DOHH2 (cell line): ENCODE measurements around the gene ALDH1A1.

ENCODE experiments used
- H3F3A ChIP-seq: fragments of 200-600 bp; sonication (generic), shearing (Covaris generic); 2 replicates; pipeline ENCODE4 v1.6.0; 2016; ENCODE audit warnings: antibody characterized with exemption, mild to moderate bottlenecking; ENCODE audit not compliant: control insufficient read depth, insufficient read depth
- H3K27ac ChIP-seq: fragments of 200-600 bp; sonication (generic); 2 replicates; pipeline ENCODE4 v1.5.1; 2014; ENCODE audit warnings: low read depth, mild to moderate bottlenecking, low read length, moderate library complexity
- H3K27me3 ChIP-seq: fragments of 200-600 bp; sonication (generic); 2 replicates; pipeline ENCODE4 v1.6.1; 2014; ENCODE audit warnings: mild to moderate bottlenecking, low read length, mixed read lengths; ENCODE audit not compliant: control insufficient read depth
- H3K36me3 ChIP-seq: fragments of 200-600 bp; sonication (generic); 2 replicates; pipeline ENCODE4 v1.6.1; 2014; ENCODE audit warnings: mild to moderate bottlenecking, low read length, moderate library complexity, mixed read lengths; ENCODE audit not compliant: control insufficient read depth
- H3K4me1 ChIP-seq: fragments of 200-600 bp; sonication (generic); 2 replicates; pipeline ENCODE4 v1.6.1; 2014; ENCODE audit warnings: mild to moderate bottlenecking, low read length, mixed read lengths; ENCODE audit not compliant: control insufficient read depth
- H3K4me2 ChIP-seq: fragments of 200-600 bp; sonication (generic); 2 replicates; pipeline ENCODE4 v1.6.0; 2014; ENCODE audit warnings: mild to moderate bottlenecking, low read length, moderate library complexity
- H3K4me3 ChIP-seq: fragments of 200-600 bp; sonication (generic); 2 replicates; pipeline ENCODE4 v1.5.1; 2014; ENCODE audit warnings: mild to moderate bottlenecking, low read length, mixed read lengths
- H3K79me2 ChIP-seq: fragments of 200-600 bp; sonication (generic); 2 replicates; pipeline ENCODE4 v1.6.1; 2014; ENCODE audit warnings: mild to moderate bottlenecking, low read length, mixed read lengths; ENCODE audit not compliant: control insufficient read depth
- H3K9me2 ChIP-seq: fragments of 200-600 bp; sonication (generic); replicated peaks from 2 replicates; pipeline ENCODE4 v1.6.1; 2014; ENCODE audit warnings: mild to moderate bottlenecking, low read length, mixed read lengths; ENCODE audit not compliant: control insufficient read depth
- H3K9me3 ChIP-seq: fragments of 200-600 bp; sonication (generic); 2 replicates; pipeline ENCODE4 v1.6.1; 2014; ENCODE audit warnings: antibody characterized with exemption, low read length, mixed read lengths; ENCODE audit not compliant: control insufficient read depth, insufficient read depth
- H4K20me1 ChIP-seq: fragments of 200-600 bp; sonication (generic); 2 replicates; pipeline ENCODE4 v1.6.0; 2014; ENCODE audit warnings: low read depth, mild to moderate bottlenecking, antibody characterized with exemption, low read length, moderate library complexity; ENCODE audit not compliant: control insufficient read depth, insufficient read depth
- EZH2phosphoT487 ChIP-seq: fragments of 200-600 bp; sonication (generic); IDR thresholded peaks from 2 replicates; pipeline ENCODE4 v1.6.1; 2017; ENCODE audit warnings: borderline replicate concordance, mild to moderate bottlenecking, antibody characterized with exemption, low read length, moderate library complexity, mixed read lengths
- TF ChIP-seq, protein P1 (sequence below): fragments of 200-600 bp; sonication (generic); IDR thresholded peaks from one replicate; pipeline ENCODE4 v1.5.1; 2014; ENCODE audit warnings: antibody characterized with exemption, mild to moderate bottlenecking, low read depth, low read length; ENCODE audit not compliant: poor library complexity, severe bottlenecking

The ALDH1A1 gene

DNA sequence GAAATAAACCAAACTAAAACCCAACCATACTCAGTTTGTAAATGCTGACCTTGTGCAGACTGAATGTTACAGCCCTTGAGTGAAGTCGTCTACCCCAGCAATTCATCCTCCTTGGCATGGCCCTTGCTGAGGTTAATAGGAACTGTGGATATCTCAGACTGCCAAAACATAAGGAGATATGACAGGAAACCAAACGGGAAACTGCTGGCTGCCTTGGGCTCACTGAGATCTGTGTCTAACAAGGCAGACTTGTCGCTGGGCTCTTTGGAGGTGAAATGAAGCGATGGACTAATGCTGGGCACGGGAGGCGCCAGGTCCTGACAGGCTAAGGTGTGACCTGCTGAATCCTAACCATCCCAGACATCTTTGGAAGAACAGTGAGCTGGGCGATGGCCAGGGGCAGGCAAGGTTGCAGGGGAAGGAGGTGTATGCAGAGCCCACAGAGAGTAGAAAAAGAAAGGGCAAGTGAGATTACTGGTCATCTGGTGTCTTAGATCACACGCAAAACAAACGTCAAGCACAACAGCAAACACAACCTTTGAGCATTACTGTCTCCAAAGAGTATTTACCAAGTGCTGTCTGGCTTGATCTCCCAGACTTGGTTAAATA lies 44.6 kb upstream of the ALDH1A1 start:
- no peak overlapping the region for H3K4me2 ChIP-seq
- no peak overlapping the region for H3K4me3 ChIP-seq
- H3K36me3 ChIP-seq: no peaks in the 10 kb centered on the region
- H3K27me3 ChIP-seq: no peaks in the 10 kb centered on the region; the same call in 1 of the 2 replicates
- no peak for TF ChIP-seq EZH2phosphoT487
- TF ChIP-seq, protein P1, sequence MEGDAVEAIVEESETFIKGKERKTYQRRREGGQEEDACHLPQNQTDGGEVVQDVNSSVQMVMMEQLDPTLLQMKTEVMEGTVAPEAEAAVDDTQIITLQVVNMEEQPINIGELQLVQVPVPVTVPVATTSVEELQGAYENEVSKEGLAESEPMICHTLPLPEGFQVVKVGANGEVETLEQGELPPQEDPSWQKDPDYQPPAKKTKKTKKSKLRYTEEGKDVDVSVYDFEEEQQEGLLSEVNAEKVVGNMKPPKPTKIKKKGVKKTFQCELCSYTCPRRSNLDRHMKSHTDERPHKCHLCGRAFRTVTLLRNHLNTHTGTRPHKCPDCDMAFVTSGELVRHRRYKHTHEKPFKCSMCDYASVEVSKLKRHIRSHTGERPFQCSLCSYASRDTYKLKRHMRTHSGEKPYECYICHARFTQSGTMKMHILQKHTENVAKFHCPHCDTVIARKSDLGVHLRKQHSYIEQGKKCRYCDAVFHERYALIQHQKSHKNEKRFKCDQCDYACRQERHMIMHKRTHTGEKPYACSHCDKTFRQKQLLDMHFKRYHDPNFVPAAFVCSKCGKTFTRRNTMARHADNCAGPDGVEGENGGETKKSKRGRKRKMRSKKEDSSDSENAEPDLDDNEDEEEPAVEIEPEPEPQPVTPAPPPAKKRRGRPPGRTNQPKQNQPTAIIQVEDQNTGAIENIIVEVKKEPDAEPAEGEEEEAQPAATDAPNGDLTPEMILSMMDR: no peak
- no peaks in the 10 kb centered on the region for H3K79me2 ChIP-seq
- no peaks in the 10 kb centered on the region for H3K4me1 ChIP-seq
- no peaks in the 10 kb centered on the region for H3K9me2 ChIP-seq
- no peak overlapping the region for H3K27ac ChIP-seq
- no peaks in the 10 kb centered on the region for H3K9me3 ChIP-seq
- no peaks in the 10 kb centered on the region for H3F3A ChIP-seq
- no peaks in the 10 kb centered on the region for H4K20me1 ChIP-seq

GRCh38 chr9:72996684-72997314 lies 43.9 kb upstream of the ALDH1A1 start:
- no peak overlapping the region for H3K27ac ChIP-seq
- no peaks in the 10 kb centered on the region; the same call in 1 of the 2 replicates for H3K27me3 ChIP-seq
- H3K36me3 ChIP-seq: no peaks in the 10 kb centered on the region
- no peaks in the 10 kb centered on the region for H4K20me1 ChIP-seq
- no peak for TF ChIP-seq EZH2phosphoT487
- TF ChIP-seq, protein P1: no peak
- no peaks in the 10 kb centered on the region for H3K79me2 ChIP-seq
- no peak overlapping the region for H3K4me3 ChIP-seq
- no peak overlapping the region for H3K4me2 ChIP-seq
- no peaks in the 10 kb centered on the region for H3K9me2 ChIP-seq
- no peaks in the 10 kb centered on the region for H3K9me3 ChIP-seq
- no peaks in the 10 kb centered on the region for H3F3A ChIP-seq
- no peaks in the 10 kb centered on the region for H3K4me1 ChIP-seq

DNA sequence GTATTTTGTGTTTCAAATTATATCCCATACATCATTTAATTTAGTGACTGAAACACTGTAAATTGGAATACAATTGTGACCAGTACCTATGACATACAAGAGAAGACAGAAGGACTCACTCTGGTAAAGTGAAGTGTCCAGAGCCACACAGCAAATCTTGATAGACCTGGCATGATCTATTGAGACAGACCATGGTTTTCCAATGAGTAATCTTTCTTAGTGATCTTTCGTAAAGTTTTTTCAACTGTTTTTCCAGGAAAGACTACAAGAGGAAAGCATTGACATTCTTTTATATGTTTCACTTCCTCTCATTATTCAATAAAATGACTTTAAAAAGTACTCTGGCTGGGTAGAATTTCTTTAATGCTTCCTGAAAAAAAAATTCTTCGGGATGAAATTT lies 43.3 kb upstream of the ALDH1A1 start:
- no peak overlapping the region for H3K27ac ChIP-seq

More for the DNA sequence above, 43.3 kb upstream of the ALDH1A1 start:
- no peaks in the 10 kb centered on the region for H3K36me3 ChIP-seq
- no peaks in the 10 kb centered on the region for H3K79me2 ChIP-seq
- H3K4me3 ChIP-seq: no peak overlapping the region
- H3K9me3 ChIP-seq: no peaks in the 10 kb centered on the region
- no peak overlapping the region for H3K4me2 ChIP-seq
- no peaks in the 10 kb centered on the region; the same call in 1 of the 2 replicates for H3K27me3 ChIP-seq
- no peaks in the 10 kb centered on the region for H3K9me2 ChIP-seq
- TF ChIP-seq, protein P1: no peak
- no peak for TF ChIP-seq EZH2phosphoT487
- no peaks in the 10 kb centered on the region for H3K4me1 ChIP-seq
- no peaks in the 10 kb centered on the region for H3F3A ChIP-seq
- H4K20me1 ChIP-seq: no peaks in the 10 kb centered on the region
